IMR-90 (cell line): Measurements from ENCODE around the gene PRKD1. TPM values are rescaled to one million over a fixed set of nuclear protein-coding genes. Genes with fewer than 3 reads are reported as not detected.

Source experiments
- ATAC-seq: fragments of 200-7000 bp; cut with Tn5 transposase; 2 replicates; pipeline ENCODE4 v1.9.1; 2020; ENCODE audit warnings: low read depth, mild to moderate bottlenecking, moderate library complexity
- BruUV-seq: library from RNA; stranded (reverse); fragments of 400-500 nt; replicated peaks from 2 replicates; lab custom pipeline; 2021; lab: Mats Ljungman, UMichigan
- CTCF ChIA-PET: fragments of 300-600 bp; formaldehyde crosslinking; extraction: SDS; loops from one replicate; lab custom pipeline; 2021; ENCODE audit warnings: antibody characterized with exemption; lab: Yijun Ruan, JAX
- POLR2A ChIA-PET: fragments of 300-600 bp; sonication (Branson Sonifier 250); formaldehyde crosslinking; loops from one replicate; lab custom pipeline; 2022; ENCODE audit warnings: antibody characterized with exemption; ENCODE audit not compliant: unreplicated experiment; lab: Charles Lee
- DNase-seq: peaks from one replicate; pipeline ENCODE4 v3.0.0; 2013
- H2AFZ ChIP-seq: replicated peaks from 2 replicates; pipeline ENCODE3; 2013; ENCODE audit warnings: low read length, mild to moderate bottlenecking; ENCODE audit not compliant: poor library complexity
- H2AK5ac ChIP-seq: 2 replicates; pipeline ENCODE4 v1.6.1; 2013; ENCODE audit warnings: low read depth, low read length, inconsistent platforms
- H2AK9ac ChIP-seq: replicated peaks from 2 replicates; pipeline ENCODE3; 2013; ENCODE audit warnings: mild to moderate bottlenecking, low read depth, low read length, moderate library complexity; ENCODE audit not compliant: poor library complexity
- H2BK120ac ChIP-seq: 2 replicates; pipeline ENCODE4 v1.6.1; 2013; ENCODE audit warnings: low read depth, low read length, inconsistent platforms
- H2BK15ac ChIP-seq: 3 replicates; pipeline ENCODE4 v1.6.1; 2013; ENCODE audit warnings: low read depth, low read length, inconsistent platforms
- H2BK20ac ChIP-seq: 2 replicates; pipeline ENCODE4 v1.6.1; 2013; ENCODE audit warnings: low read depth, mild to moderate bottlenecking, inconsistent platforms, low read length, moderate library complexity
- H2BK5ac ChIP-seq: 2 replicates; pipeline ENCODE4 v1.6.1; 2013; ENCODE audit warnings: mild to moderate bottlenecking, low read depth, low read length, inconsistent platforms; ENCODE audit not compliant: poor library complexity, severe bottlenecking
- H3K14ac ChIP-seq: replicated peaks from 2 replicates; pipeline ENCODE4 v1.6.1; 2013; ENCODE audit warnings: low read depth, low read length, inconsistent platforms
- H3K18ac ChIP-seq: 2 replicates; pipeline ENCODE4 v1.6.1; 2013; ENCODE audit warnings: low read depth, low read length, control low read depth
- H3K23ac ChIP-seq: 2 replicates; pipeline ENCODE4 v1.6.1; 2013; ENCODE audit warnings: low read depth, low read length, inconsistent platforms
- H3K27ac ChIP-seq: 2 replicates; pipeline ENCODE4 v1.5.1; 2013; ENCODE audit warnings: mild to moderate bottlenecking, control low read depth, low read length; ENCODE audit not compliant: insufficient read depth
- H3K27me3 ChIP-seq: 2 replicates; pipeline ENCODE4 v1.6.1; 2013; ENCODE audit warnings: low read length; ENCODE audit not compliant: control insufficient read depth, insufficient read depth
- H3K36me3 ChIP-seq: 2 replicates; pipeline ENCODE4 v1.6.1; 2013; ENCODE audit warnings: low read length, mixed read lengths; ENCODE audit not compliant: control insufficient read depth, insufficient read depth
- H3K4ac ChIP-seq: 2 replicates; pipeline ENCODE4 v1.6.1; 2013; ENCODE audit warnings: low read depth, low read length, inconsistent platforms
- H3K4me1 ChIP-seq: 2 replicates; pipeline ENCODE4 v1.6.1; 2013; ENCODE audit warnings: low read length, mixed read lengths; ENCODE audit not compliant: control insufficient read depth, insufficient read depth
- H3K4me2 ChIP-seq: 2 replicates; pipeline ENCODE4 v1.6.1; 2013; ENCODE audit warnings: low read depth, mild to moderate bottlenecking, control low read depth, low read length, moderate library complexity
- H3K4me3 ChIP-seq: 2 replicates; pipeline ENCODE4 v1.5.1; 2013; ENCODE audit warnings: low read depth, mild to moderate bottlenecking, control low read depth, low read length, moderate library complexity; ENCODE audit not compliant: insufficient read depth
- H3K56ac ChIP-seq: 2 replicates; pipeline ENCODE4 v1.6.1; 2013; ENCODE audit warnings: low read length, inconsistent platforms; ENCODE audit not compliant: insufficient read depth; ENCODE audit errors: extremely low read depth
- H3K79me1 ChIP-seq, 2 experiments: 2 replicates each; pipeline ENCODE4 v1.6.1; 2013; ENCODE audit warnings: low read length in 2 of 2, inconsistent platforms in 1 of 2, low read depth in 1 of 2
- H3K9ac ChIP-seq: 2 replicates; pipeline ENCODE4 v1.6.1; 2013; ENCODE audit warnings: low read depth, low read length, control low read depth
- H3K9me1 ChIP-seq: 2 replicates; pipeline ENCODE4 v1.6.1; 2013; ENCODE audit warnings: low read length, inconsistent platforms; ENCODE audit not compliant: insufficient read depth
- H3K9me3 ChIP-seq: 2 replicates; pipeline ENCODE4 v1.6.1; 2013; ENCODE audit warnings: low read length; ENCODE audit not compliant: control insufficient read depth, insufficient read depth
- H4K20me1 ChIP-seq: 2 replicates; pipeline ENCODE4 v1.6.1; 2013; ENCODE audit warnings: low read length, inconsistent platforms; ENCODE audit not compliant: insufficient read depth
- H4K5ac ChIP-seq: 2 replicates; pipeline ENCODE4 v1.6.1; 2013; ENCODE audit warnings: mild to moderate bottlenecking, low read depth, low read length, control low read depth
- H4K8ac ChIP-seq, 2 experiments: 2 replicates each; pipeline ENCODE4 v1.6.1; 2013; ENCODE audit warnings: low read depth in 2 of 2, low read length in 2 of 2, control low read depth in 1 of 2, inconsistent platforms in 1 of 2
- H4K91ac ChIP-seq: 2 replicates; pipeline ENCODE4 v1.6.1; 2013; ENCODE audit warnings: low read depth, low read length, inconsistent platforms; ENCODE audit not compliant: insufficient read depth
- BHLHE40 ChIP-seq: fragments of 150-350 bp; IDR thresholded peaks from 2 replicates; pipeline ENCODE4 v1.6.1; 2016; ENCODE audit warnings: mild to moderate bottlenecking, low read depth, low read length
- CEBPB ChIP-seq: IDR thresholded peaks from 2 replicates; pipeline ENCODE4 v1.6.1; 2012; ENCODE audit warnings: low read depth, low read length, improper control_type of control experiment
- CHD1 ChIP-seq: IDR thresholded peaks from 2 replicates; pipeline ENCODE4 v1.6.1; 2012; ENCODE audit warnings: low read depth, low read length, improper control_type of control experiment
- FOS ChIP-seq: fragments of 150-350 bp; IDR thresholded peaks from 2 replicates; pipeline ENCODE4 v1.6.1; 2016; ENCODE audit warnings: low read depth, low read length
- MAZ ChIP-seq: IDR thresholded peaks from 2 replicates; pipeline ENCODE4 v1.6.1; 2012; ENCODE audit warnings: low read depth, mild to moderate bottlenecking, low read length, improper control_type of control experiment, moderate library complexity, borderline replicate concordance
- MXI1 ChIP-seq: IDR thresholded peaks from 2 replicates; pipeline ENCODE4 v1.6.1; 2012; ENCODE audit warnings: low read depth, mild to moderate bottlenecking, low read length, moderate library complexity, borderline replicate concordance
- POLR2A ChIP-seq: IDR thresholded peaks from 2 replicates; pipeline ENCODE4 v1.6.1; 2012; ENCODE audit warnings: mild to moderate bottlenecking, low read depth, low read length
- RAD21 ChIP-seq: IDR thresholded peaks from 2 replicates; pipeline ENCODE4 v1.6.1; 2012; ENCODE audit warnings: low read length, improper control_type of control experiment
- RCOR1 ChIP-seq: IDR thresholded peaks from 2 replicates; pipeline ENCODE4 v1.6.1; 2012; ENCODE audit warnings: mild to moderate bottlenecking, low read length, improper control_type of control experiment; ENCODE audit not compliant: insufficient replicate concordance
- WGBS, 2 experiments: methylation state at CpG; one replicate each; pipeline versions ENCODE4 v1.1.5 to v1.1.7; 2013; ENCODE audit warnings: missing lambda C conversion rate in 2 of 2; ENCODE audit not compliant: insufficient read length in 1 of 2; ENCODE audit errors: extremely low coverage in 2 of 2; 5-methylcytosine and 5-hydroxymethylcytosine counted together
- dilution Hi-C: fragments of 300-500 bp; cut with HindIII; formaldehyde crosslinking; loops from one replicate; pipeline ENCODE4 v1.14.3; 2018; ENCODE audit warnings: low sequenced_read_pairs; ENCODE audit not compliant: unreplicated experiment
- in situ Hi-C: fragments of 300-500 bp; cut with MboI; formaldehyde crosslinking; loops from 3 replicates; pipeline ENCODE4 v1.14.3; 2019; ENCODE audit warnings: low sequenced_read_pairs, inconsistent platforms, mixed read lengths
- intact Hi-C: fragments of 100-400 bp; cut with micrococcal nuclease; formaldehyde crosslinking; loops from 2 replicates; pipeline ENCODE4 v1.10.0; 2022
- polyA plus RNA-seq, 3 experiments: library from polyadenylated mRNA; depleted of rRNA; stranded (reverse); fragments of >200 nt; gene quantifications; 2 replicates each; pipeline ENCODE4 v1.2.3, GENCODE V29; 2012; ENCODE audit warnings: low replicate concordance in 1 of 3
- total RNA-seq: library from RNA; depleted of rRNA; stranded (reverse); fragments of >200 nt; gene quantifications from 2 replicates; pipeline ENCODE4 v1.2.3, GENCODE V29; 2012
- TF ChIP-seq, protein P1 (sequence below): conservative IDR thresholded peaks from 2 replicates; pipeline ENCODE4 v1.5.1; 2012; ENCODE audit warnings: mild to moderate bottlenecking, low read depth, low read length, improper control_type of control experiment

PRKD1 gene
- total and polyA plus RNA-seq, 2 of the 4 experiments (the other 2 are of a cell fraction): 12.9 to 14.2 TPM

DNA sequence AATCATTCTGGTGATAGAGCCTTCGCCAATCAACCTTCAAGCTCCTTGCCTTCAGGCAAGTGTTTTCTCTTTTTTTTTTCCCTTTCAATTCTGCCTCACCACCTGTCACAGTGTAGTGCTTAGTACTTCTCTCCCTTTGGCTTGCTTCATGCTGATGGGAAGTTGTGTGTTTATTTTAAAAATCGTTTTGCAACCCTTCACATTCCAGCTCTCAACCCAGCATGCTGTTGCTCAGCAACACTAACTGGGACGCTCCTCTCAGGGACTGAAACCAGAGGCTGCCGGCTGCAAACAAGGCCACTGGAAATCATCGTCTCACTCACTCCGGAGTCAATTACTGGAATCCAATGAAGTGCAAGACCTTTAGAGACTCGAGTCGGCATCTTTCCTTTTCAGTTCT, 342.7 kb downstream of the PRKD1 start:
- no peak overlapping the region for H3K23ac ChIP-seq
- ATAC-seq: peak; percentile 96
- in situ Hi-C loops (no loop called here), intact Hi-C loops (loop anchor here (5.0 kb wide), 1 partner anchor 132 kb away; no protein-coding TSS in a partner anchor), dilution Hi-C loops (no loop called here)
- no peak overlapping the region for H3K4me3 ChIP-seq
- no peaks in the 10 kb centered on the region for H3K9me3 ChIP-seq
- no peak overlapping the region for H3K9ac ChIP-seq
- WGBS, 2 experiments: no CpG with 5 or more reads among the region's 8 CpGs
- H3K14ac ChIP-seq: no peak overlapping the region
- no peak overlapping the region for H2BK120ac ChIP-seq
- no peak overlapping the region for H3K56ac ChIP-seq
- no peak overlapping the region for H4K91ac ChIP-seq
- H3K4me2 ChIP-seq: peak overlapping the region; percentile 45; the same call in 1 of the 2 replicates
- ChIA-PET POLR2A (interaction anchor here (0.6 kb wide), 1 partner anchor 26 kb away, joined by 3 read pairs; no protein-coding TSS in a partner anchor), CTCF (no interaction called here)
- H2AK5ac ChIP-seq: no peak overlapping the region
- no TSS peak for BruUV-seq
- no peaks in the 10 kb centered on the region for H3K36me3 ChIP-seq
- no peaks in the 10 kb centered on the region for H3K9me1 ChIP-seq
- H4K20me1 ChIP-seq: no peaks in the 10 kb centered on the region
- no peaks in the 10 kb centered on the region for H3K4me1 ChIP-seq
- H2AK9ac ChIP-seq: no peak overlapping the region
- no peak overlapping the region for H3K4ac ChIP-seq
- no peak overlapping the region for H3K27ac ChIP-seq
- no peak overlapping the region for H2AFZ ChIP-seq
- H3K27me3 ChIP-seq: no peaks in the 10 kb centered on the region
- no peaks in the 10 kb centered on the region for H3K79me1 ChIP-seq
- H2BK5ac ChIP-seq: peak overlapping the region; percentile 56
- peak; percentile 94 for DNase-seq
- H3K18ac ChIP-seq: no peak overlapping the region
- H4K8ac ChIP-seq: no peak overlapping the region
- no peak overlapping the region for H2BK15ac ChIP-seq
- H4K5ac ChIP-seq: no peak overlapping the region
- no peak for TF ChIP-seq MAZ
- TF ChIP-seq RCOR1: peak; percentile 90
- no peak for TF ChIP-seq CHD1
- TF ChIP-seq BHLHE40: peak; percentile 64
- no peak for TF ChIP-seq POLR2A
- TF ChIP-seq, protein P1, sequence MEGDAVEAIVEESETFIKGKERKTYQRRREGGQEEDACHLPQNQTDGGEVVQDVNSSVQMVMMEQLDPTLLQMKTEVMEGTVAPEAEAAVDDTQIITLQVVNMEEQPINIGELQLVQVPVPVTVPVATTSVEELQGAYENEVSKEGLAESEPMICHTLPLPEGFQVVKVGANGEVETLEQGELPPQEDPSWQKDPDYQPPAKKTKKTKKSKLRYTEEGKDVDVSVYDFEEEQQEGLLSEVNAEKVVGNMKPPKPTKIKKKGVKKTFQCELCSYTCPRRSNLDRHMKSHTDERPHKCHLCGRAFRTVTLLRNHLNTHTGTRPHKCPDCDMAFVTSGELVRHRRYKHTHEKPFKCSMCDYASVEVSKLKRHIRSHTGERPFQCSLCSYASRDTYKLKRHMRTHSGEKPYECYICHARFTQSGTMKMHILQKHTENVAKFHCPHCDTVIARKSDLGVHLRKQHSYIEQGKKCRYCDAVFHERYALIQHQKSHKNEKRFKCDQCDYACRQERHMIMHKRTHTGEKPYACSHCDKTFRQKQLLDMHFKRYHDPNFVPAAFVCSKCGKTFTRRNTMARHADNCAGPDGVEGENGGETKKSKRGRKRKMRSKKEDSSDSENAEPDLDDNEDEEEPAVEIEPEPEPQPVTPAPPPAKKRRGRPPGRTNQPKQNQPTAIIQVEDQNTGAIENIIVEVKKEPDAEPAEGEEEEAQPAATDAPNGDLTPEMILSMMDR: no peak
- TF ChIP-seq MXI1: peak; percentile 74; the same call in 1 of the 2 replicates
- TF ChIP-seq CEBPB: peak; percentile 97
- no peak for TF ChIP-seq FOS
- TF ChIP-seq RAD21: 0 out of 2 replicates have a peak, but pooled peaks have one; percentile 11
- H2BK20ac ChIP-seq: no peak overlapping the region
